ENCODE measurements around the gene ID3.
"Not testable (repeated sequence)": the region's sequence is repeated elsewhere in the genome, so short reads cannot be mapped to it uniquely, and the experiment has no call there.

The ID3 gene

GRCh38 chr1:23588749-23589548 is 29.6 kb upstream of the ID3 start:
- no peak for FAIRE-seq

GRCh38 chr1:23585321-23586022 is 26.2 kb upstream of the ID3 start:
- no peak for FAIRE-seq

DNA sequence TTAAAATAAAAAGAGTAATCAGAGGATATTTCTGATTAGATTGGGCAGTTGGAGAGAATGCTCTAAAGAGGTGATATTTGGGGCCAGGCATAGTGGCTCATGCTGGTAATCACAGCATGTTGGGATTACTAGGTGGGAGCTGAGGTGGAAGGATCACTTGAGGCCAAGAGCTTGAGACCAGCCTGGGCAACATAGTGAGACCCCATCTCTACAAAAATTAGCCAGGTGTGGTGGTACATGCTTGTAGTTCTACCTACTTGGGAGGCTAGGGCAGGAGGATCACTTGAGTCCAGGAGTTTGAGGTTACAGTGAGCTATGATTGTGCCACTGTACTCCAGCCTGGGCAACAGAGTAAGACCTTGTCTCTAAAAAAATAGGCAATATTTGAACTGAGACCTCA is 24.4 kb upstream of the ID3 start:
- FAIRE-seq = not testable (repeated sequence)

DNA sequence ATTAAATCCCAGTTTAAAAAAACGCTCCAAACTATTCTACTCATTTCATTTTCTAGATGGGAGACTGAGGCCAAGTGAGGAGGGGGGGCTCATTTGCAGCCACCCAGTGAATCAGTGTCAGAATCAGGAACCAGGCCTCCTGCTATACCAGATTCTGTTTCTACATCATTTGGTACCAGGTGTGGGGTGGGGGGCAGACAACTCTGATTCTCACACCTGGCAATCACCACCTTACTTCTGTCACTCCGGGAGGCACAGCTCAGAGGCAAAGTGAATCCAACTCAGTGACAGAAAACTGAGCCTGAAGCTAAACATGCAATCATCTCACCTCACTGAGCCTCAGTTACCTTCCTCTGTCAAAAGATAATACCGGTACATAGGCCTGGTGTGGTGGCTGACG is 23.5 kb upstream of the ID3 start:
- no peak for FAIRE-seq

DNA sequence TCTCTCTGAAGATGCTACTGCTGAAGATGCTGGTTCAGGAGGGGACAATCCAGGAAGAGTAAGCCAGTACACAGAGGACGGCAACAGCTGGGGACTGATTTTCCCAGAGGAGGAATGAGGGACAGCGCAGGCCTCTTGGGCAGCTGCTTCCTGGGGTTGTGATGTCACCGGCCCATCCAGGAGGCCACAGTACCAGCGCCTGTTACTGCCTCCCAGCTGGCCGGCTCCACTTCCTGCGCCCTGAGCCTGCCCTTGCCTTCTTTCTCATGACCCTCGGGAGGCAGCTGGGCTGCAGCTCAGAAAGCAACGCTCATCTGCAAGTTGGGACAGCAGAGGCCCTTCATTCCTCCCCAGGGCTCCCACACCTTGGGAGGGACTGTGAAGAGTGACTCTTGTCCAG is 21.9 kb upstream of the ID3 start:
- no peak for FAIRE-seq

GRCh38 chr1:23578997-23579363 is 19.7 kb upstream of the ID3 start:
- FAIRE-seq = no peak

DNA sequence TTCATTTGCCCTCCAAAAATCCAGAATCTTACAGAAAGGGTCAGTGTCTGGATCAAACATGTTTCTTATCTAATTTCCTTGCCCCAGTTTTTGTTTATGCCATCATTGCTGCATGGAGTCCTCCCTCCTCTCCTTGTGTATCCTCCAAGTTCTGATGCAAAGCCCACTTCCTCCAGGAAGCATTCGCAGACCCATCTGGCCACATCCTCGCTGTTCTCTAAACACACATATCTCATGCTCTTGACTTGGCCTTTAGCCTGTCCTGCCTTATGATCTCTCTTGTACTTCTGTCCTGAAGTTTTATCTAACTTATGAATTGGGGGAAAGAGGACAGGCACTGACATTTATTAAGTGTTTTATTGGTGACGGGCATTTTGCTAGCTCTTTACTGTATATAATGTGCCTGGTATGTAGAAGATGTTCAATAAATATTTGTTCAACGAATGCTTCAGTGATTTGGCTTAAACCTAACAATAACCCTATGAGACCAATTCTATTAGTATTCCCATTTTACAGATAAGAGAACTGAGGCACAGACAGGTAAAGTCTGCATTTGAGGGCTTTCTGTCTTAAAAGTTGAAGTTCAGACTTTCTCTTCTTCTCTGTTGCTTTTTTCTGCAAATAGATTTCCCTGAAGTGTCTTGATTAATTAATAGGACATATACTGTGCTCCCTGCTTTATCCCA is 19.2 kb upstream of the ID3 start:
- no peak for FAIRE-seq

DNA sequence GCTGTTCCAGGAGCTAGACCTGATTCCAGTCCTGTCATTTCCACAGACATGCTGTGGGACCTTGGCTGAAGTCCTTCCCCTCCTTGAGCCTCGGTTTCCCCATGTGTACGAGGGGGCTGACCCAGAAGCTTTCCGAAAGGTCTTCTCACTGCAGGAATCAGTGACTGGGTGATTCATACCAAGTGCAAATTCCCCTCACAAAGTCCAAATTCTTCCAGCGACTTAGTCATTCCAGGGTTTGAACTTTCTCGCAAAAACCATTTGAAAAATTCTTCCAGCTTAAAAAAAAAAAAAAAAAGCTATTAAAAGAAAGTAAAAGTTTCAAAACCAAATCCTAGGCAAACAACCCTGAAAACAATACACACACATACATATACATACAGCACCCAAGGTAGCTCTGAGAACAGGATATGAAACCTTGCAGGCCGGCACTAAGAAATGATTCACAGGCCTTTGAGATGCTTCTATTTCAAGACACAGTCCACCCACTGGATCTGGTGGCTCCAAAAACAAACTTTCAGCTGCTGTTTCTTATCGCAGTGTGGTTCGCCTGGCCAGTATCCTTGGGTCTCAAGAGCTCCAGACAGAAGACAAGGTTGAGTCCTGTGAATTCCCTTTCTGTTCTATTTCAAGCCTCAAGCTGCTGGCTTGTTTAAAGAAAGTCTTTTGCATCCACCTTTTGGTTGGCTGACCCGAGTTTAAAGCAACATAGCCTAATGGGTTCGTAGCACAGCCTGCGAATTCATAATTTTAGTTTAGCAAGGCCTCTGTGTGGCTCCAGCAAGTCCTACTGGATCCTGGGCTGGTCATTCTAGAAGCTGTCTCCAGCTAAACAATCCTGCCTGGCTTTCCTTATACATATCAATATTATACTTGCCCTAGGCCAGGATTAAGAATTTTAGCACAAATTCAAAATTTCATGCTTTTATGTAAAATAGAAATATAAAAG is 18.0 kb upstream of the ID3 start:
- FAIRE-seq = no peak

GRCh38 chr1:23576338-23577055 is 17.2 kb upstream of the ID3 start:
- FAIRE-seq = no peak

DNA sequence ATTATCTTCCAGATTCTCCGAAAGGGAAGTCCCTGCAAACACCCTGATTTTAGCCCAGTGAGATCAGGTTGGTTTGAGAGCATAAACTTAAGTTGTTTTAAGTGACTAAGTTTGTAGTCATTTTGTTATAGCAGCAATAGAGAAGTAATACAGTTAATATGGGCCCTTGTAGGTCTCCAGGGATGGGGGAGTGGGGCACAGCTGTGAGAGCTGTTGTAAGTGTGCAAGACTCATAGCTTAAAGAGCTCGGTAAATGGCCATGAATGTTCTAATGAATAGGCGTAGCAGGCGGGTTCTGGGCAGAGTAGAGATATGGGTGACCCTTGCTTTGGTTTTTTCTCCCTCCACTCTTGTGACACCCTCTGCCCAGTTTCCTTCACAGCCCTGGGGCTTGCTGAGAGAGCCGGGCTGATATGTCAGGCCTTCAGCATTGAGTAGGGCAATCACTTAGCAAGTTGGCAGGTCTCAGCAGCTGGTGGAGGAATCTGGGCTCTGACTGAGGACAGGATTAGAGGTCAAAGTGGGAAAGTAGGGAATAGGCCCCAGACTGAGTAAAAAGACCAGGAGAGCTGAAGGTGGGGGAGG is 16.0 kb upstream of the ID3 start:
- no peak for FAIRE-seq

- no peak for FAIRE-seq
These were observed 15.0 kb upstream of the ID3 start for GRCh38 chr1:23574265-23574754.

GRCh38 chr1:23573574-23574182 is 14.4 kb upstream of the ID3 start:
- FAIRE-seq = no peak

DNA sequence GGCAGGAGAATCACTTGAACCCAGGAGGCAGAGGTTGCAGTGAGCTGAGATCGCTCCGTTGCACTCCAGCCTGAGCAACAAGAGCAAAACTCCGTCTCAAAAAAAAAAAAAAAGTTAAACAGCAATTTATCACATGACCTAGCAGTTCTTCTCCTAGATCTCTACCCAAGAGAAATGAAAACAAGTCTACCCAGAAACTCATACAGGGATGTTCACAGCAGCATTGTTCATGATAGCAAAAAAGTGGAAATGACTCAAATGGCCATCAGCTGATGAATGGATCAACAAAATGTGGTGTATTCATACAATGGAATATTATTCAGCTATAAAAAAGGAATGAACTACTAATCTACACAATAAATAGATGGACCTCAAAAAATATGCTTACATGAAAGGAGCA is 12.2 kb upstream of the ID3 start:
- FAIRE-seq = no peak

DNA sequence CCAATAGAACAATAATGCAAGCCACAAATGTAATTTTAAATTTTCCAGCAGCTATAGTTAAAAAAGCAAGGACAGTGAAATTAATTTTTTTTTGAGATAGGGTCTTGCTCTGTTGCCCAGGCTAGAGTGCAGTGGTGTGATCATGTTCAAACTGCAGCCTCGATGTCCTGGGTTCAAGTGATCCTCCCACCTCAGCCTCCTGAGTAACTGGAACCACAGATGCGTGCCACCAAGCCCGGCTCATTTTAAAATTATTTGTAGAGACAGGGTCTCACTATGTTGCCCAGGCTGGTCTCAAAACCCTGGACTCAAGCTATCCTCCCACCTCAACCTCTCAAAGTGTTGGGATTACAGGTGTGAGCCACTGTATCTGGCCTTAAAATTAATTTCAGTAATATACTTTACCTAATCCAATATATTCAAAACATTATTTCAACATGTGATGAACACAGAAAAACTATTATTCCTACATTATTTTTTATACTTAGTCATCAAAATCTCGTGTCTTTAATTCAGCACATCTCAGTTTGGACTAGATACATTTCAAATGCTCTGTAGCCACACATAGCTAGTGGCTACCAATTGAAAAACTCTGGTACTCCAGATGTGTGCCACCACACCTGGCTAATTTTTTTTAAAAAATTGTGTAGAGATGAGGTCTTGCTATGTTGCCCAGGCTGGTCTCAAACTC is 10.8 kb upstream of the ID3 start:
- no peak for FAIRE-seq

- no peak for FAIRE-seq
These were observed 9.5 kb upstream of the ID3 start for GRCh38 chr1:23568608-23569383.

DNA sequence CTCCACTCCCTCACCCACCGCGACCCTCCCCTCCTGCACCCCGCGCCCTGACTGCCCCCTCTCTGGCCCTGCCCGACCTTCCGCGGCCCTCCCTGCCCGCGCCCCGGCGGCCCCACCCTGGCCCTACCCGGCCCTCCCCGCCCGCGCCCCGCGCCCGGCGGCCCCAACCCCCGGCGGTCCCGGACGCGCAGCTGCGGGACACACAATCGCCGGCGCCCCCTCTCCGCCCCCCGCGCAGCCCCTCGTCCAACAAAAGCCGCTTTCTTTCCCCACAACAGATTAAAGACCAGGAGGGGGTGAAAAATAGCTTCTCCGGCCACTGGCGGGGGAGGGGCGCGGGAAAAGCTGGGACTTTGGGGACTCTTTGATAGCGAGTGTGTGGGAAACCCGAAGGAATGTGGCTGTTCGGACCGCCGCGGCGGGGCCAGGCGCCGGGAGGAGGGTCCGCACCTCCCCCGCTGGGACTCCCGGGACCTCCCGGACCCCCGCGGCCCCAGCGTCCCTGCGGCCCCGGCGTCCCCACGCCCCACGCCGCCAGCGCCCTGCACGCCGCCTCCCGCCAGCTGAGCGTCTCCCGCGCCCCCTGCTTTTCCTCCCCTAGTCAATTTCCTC is 8.8 kb upstream of the ID3 start:
- FAIRE-seq = no peak

- no peak for FAIRE-seq
These were observed 8.3 kb upstream of the ID3 start for GRCh38 chr1:23567629-23567995.

DNA sequence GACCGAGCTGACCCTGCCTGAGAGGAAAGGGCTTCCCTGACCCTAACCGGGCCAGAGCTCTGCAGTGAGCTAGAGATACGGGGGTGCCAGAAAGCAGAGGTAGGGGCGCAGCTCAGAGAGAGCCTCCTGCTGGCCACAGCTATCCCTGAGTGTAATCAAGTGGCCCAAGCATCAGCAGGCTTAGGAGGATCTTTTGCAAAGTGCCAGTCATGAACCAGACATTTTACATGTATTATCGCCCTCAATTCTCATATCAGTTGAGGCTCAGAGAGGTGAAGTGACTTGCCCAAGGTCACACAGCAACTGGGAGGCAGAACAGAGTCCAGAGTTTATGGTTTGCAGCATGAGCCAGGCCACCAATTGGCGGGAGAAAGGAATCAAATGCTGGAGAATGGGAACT is 7.0 kb upstream of the ID3 start:
- no peak for FAIRE-seq

- no peak for FAIRE-seq
These were observed 6.5 kb upstream of the ID3 start for GRCh38 chr1:23565776-23566175.

Measured in endometrium (tissue), 2 donors.